Smooth muscle cell (in vitro differentiated cells): ENCODE results near the gene CPA1. TPM values are rescaled to one million over a fixed set of nuclear protein-coding genes. Genes with fewer than 3 reads are reported as not detected.

Experiments
- DNase-seq: peaks from one replicate; lab custom pipeline; 2025; ENCODE audit not compliant: unreplicated experiment; lab: John Stamatoyannopoulos, UW
- H2AFZ ChIP-seq: fragments of 200-600 bp; sonication (generic); 2 replicates; pipeline ENCODE4 v1.6.0; 2016; ENCODE audit warnings: antibody characterized with exemption, low read depth, mild to moderate bottlenecking
- H3F3A ChIP-seq: fragments of 200-600 bp; sonication (generic); 2 replicates; pipeline ENCODE4 v1.6.0; 2017; ENCODE audit warnings: antibody characterized with exemption, low read depth
- H3K27ac ChIP-seq: fragments of 200-600 bp; sonication (generic); 2 replicates; pipeline ENCODE4 v1.5.1; 2016; ENCODE audit warnings: low read depth, mild to moderate bottlenecking
- H3K27me3 ChIP-seq: fragments of 200-600 bp; sonication (generic); 2 replicates; pipeline ENCODE4 v1.6.1; 2016; ENCODE audit warnings: low read depth, mild to moderate bottlenecking
- H3K36me3 ChIP-seq: fragments of 200-600 bp; sonication (generic); 2 replicates; pipeline ENCODE4 v1.5.1; 2016; ENCODE audit warnings: low read depth
- H3K4me1 ChIP-seq: fragments of 200-600 bp; sonication (generic); 2 replicates; pipeline ENCODE4 v1.5.1; 2016; ENCODE audit warnings: low read depth
- H3K4me2 ChIP-seq: fragments of 200-600 bp; sonication (generic); 2 replicates; pipeline ENCODE4 v1.6.0; 2016; ENCODE audit warnings: mild to moderate bottlenecking
- H3K4me3 ChIP-seq: fragments of 200-600 bp; sonication (generic); 2 replicates; pipeline ENCODE4 v1.5.1; 2016; ENCODE audit warnings: mild to moderate bottlenecking
- H3K79me2 ChIP-seq: fragments of 200-600 bp; sonication (generic); 2 replicates; pipeline ENCODE4 v1.6.0; 2016; ENCODE audit warnings: low read depth, mild to moderate bottlenecking
- H3K9ac ChIP-seq: fragments of 200-600 bp; sonication (generic); 2 replicates; pipeline ENCODE4 v1.6.0; 2016; ENCODE audit warnings: low read depth
- H3K9me3 ChIP-seq: fragments of 200-600 bp; sonication (generic); replicated peaks from 2 replicates; pipeline ENCODE4 v1.5.1; 2016; ENCODE audit warnings: low read depth
- H4K20me1 ChIP-seq: fragments of 200-600 bp; sonication (generic); 2 replicates; pipeline ENCODE4 v1.6.0; 2016; ENCODE audit warnings: low read depth
- WGBS: methylation state at CpG from one replicate; pipeline ENCODE4 v1.1.7; 2016; ENCODE audit warnings: low lambda C conversion rate; 5-methylcytosine and 5-hydroxymethylcytosine counted together
- polyA plus RNA-seq: library from polyadenylated mRNA; unstranded; fragments of >200 nt; fragmentation: Nextera tagmentation; extraction: Ambion mirVana; gene quantifications from 2 replicates; pipeline ENCODE4 v1.2.1, GENCODE V29; 2016
- total RNA-seq: library from RNA; depleted of rRNA; stranded (reverse); fragments of >200 nt; gene quantifications from 2 replicates; pipeline ENCODE4 v1.2.3, GENCODE V29; 2014
- TF ChIP-seq, protein P1 (sequence below): fragments of 200-600 bp; sonication (generic); IDR thresholded peaks from 2 replicates; pipeline ENCODE4 v1.5.1; 2017; ENCODE audit warnings: borderline replicate concordance, mild to moderate bottlenecking, antibody characterized with exemption; ENCODE audit not compliant: insufficient read depth, poor library complexity, severe bottlenecking

The CPA1 gene
- total and polyA plus RNA-seq, 2 experiments from 2014 or later = 0.90 to 3.8 TPM

DNA sequence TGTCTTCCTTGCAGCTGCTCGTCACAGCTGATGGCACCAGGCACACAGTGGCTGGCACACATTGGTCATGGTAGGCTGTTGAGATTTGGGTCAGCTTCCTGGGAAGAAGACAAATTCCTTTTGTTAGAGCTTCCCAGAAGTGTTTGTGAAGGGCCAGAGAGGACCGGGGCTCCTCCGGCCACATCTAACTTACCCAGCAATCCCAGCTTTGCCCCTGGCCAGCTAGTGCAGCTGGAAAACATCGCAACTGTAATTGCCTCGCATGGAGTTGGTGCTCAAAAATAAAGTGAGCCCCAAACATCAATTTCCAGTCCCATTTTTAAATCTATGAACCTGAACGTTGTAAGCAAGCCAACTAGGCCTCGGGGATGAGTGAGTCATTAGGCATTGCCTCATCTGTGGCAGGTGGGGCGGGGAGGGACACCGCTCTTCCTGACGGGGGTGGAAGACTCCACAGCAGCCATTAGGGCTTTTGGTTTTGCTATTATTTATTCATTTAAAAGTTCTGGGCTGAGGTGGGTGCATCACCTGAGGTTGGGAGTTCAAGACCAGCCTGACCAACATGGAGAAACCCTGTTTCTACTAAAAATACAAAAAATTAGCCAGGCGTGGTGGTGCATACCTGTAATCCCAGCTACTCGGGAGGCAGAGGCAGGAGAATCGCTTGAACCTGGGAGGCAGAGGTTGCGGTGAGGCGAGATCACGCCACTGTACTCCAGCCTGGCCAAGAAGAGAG is 23.2 kb upstream of the CPA1 start:
- H3K9ac ChIP-seq = peak overlapping the region; percentile 86
- H3K36me3 ChIP-seq = no peaks in the 10 kb centered on the region
- no peaks in the 10 kb centered on the region for H3K79me2 ChIP-seq
- H3F3A ChIP-seq = peaks cover 21% of the 10 kb centered on the region
- H4K20me1 ChIP-seq = no peaks in the 10 kb centered on the region
- TF ChIP-seq, protein P1, sequence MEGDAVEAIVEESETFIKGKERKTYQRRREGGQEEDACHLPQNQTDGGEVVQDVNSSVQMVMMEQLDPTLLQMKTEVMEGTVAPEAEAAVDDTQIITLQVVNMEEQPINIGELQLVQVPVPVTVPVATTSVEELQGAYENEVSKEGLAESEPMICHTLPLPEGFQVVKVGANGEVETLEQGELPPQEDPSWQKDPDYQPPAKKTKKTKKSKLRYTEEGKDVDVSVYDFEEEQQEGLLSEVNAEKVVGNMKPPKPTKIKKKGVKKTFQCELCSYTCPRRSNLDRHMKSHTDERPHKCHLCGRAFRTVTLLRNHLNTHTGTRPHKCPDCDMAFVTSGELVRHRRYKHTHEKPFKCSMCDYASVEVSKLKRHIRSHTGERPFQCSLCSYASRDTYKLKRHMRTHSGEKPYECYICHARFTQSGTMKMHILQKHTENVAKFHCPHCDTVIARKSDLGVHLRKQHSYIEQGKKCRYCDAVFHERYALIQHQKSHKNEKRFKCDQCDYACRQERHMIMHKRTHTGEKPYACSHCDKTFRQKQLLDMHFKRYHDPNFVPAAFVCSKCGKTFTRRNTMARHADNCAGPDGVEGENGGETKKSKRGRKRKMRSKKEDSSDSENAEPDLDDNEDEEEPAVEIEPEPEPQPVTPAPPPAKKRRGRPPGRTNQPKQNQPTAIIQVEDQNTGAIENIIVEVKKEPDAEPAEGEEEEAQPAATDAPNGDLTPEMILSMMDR = no peak
- no peak overlapping the region for H3K4me3 ChIP-seq
- 62% methylated on average over 16 of the region's 16 CpGs for WGBS
- H3K4me2 ChIP-seq = peak overlapping the region; percentile 59
- peaks cover 4% of the 10 kb centered on the region for H3K9me3 ChIP-seq
- peaks cover 26% of the 10 kb centered on the region for H3K4me1 ChIP-seq
- DNase-seq = no peak
- H3K27ac ChIP-seq = peak overlapping the region; percentile 99
- no peak overlapping the region for H2AFZ ChIP-seq
- no peaks in the 10 kb centered on the region for H3K27me3 ChIP-seq

DNA sequence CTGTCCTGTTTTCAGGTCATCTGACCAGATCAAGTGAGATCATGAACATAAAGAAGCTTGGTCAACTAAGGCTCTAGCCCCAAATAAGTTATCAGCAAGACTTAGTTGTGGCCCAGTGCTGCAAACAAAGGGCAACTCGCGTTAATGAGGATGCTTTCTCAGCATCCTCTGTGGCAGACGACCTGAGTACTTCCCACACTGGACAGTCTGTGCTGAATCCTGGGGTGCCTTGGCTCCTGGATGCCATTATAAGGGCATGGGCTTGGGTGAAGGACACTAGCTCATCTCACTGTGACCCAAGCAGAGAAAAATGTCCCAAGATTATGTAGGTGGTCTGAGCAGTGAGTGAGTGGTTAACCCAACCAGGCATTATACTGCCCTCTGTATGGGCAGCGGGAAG is 21.8 kb upstream of the CPA1 start:
- Histone ChIP-seq H3K4me3 (no peak overlapping the region), H3K4me2 (no peak overlapping the region), H3K9me3 (peaks cover 4% of the 10 kb centered on the region), H2AFZ (no peak overlapping the region), H4K20me1 (no peaks in the 10 kb centered on the region), H3K79me2 (no peaks in the 10 kb centered on the region), H3K36me3 (no peaks in the 10 kb centered on the region), H3F3A (peaks cover 20% of the 10 kb centered on the region), H3K9ac (no peak overlapping the region), H3K27ac (no peak overlapping the region), H3K27me3 (no peaks in the 10 kb centered on the region), H3K4me1 (peaks cover 13% of the 10 kb centered on the region)
- DNase-seq = no peak
- TF ChIP-seq, protein P1 = no peak
- WGBS = over 99% methylated on average over 4 of the region's 4 CpGs

DNA sequence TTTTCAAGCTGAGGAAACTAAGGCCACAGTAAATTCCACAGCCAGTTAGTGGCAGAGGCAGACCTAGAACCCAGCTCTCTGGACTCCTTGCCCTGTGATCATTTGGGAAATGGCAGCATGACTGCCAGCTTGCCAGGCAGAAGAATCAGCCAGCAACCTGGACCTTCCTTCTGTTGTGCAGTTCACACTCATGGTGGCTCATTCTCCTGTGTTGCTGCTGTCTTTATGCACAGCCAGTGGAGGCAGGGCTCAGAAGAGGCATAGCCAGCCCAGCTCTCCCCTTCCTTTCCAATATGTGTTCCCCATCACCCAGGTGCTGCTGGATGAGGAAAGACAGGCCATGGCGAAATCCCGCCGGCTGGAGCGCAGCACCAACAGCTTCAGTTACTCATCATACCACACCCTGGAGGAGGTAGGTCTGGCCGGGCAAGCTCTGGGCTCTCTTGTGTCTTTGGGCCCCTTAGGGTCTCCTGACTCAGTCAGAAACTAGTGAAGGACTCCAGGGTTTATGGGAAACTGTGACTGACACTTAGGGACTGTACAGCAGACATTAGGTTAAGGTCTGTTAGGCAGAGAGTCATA is 20.9 kb upstream of the CPA1 start:
- DNase-seq = no peak
- Histone ChIP-seq H3K4me3 (no peak overlapping the region), H3K27me3 (no peaks in the 10 kb centered on the region), H3K4me2 (no peak overlapping the region), H2AFZ (no peak overlapping the region), H3K9me3 (peaks cover 4% of the 10 kb centered on the region), H3K27ac (peak overlapping the region; percentile 20), H3F3A (peaks cover 27% of the 10 kb centered on the region), H4K20me1 (no peaks in the 10 kb centered on the region), H3K4me1 (peaks cover 18% of the 10 kb centered on the region), H3K36me3 (no peaks in the 10 kb centered on the region), H3K9ac (no peak overlapping the region), H3K79me2 (no peaks in the 10 kb centered on the region)
- TF ChIP-seq, protein P1 = no peak
- 89% methylated on average over 5 of the region's 5 CpGs for WGBS

DNA sequence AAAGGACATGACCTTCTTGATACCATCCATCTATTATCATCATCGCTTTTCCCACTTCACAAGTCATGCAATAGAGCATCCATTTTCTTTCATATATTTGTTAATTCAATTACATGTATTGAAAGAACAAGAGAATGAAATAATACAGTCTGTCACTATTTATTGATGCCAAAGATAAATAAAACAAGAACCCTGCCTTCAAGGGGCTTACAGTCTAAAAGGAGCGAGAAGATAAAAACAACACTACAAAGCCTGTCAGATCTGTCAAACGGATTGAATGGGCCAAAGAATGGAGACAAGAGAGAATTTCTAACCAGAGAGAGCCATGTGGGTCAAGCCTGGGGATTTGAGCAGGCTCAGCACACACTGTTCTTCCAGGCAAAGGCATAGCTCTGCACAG is 19.8 kb upstream of the CPA1 start:
- Histone ChIP-seq H3K9me3 (peaks cover 4% of the 10 kb centered on the region), H3K27ac (no peak overlapping the region), H3K4me1 (peaks cover 25% of the 10 kb centered on the region), H4K20me1 (no peaks in the 10 kb centered on the region), H3F3A (peaks cover 27% of the 10 kb centered on the region), H3K4me3 (no peak overlapping the region), H3K36me3 (no peaks in the 10 kb centered on the region), H3K4me2 (no peak overlapping the region), H2AFZ (no peak overlapping the region), H3K9ac (no peak overlapping the region), H3K27me3 (no peaks in the 10 kb centered on the region), H3K79me2 (no peaks in the 10 kb centered on the region)
- DNase-seq = no peak
- TF ChIP-seq, protein P1 = no peak
- WGBS = 94% methylated on average over 3 of the region's 3 CpGs
